H1 (cell line): ENCODE results near the gene DYNLT2B. TPM values are rescaled to one million over a fixed set of nuclear protein-coding genes. Genes with fewer than 3 reads are reported as not detected.

Experiments used
- CHD2 ChIP-seq: IDR thresholded peaks from 2 replicates; pipeline ENCODE4 v1.6.1; 2012; ENCODE audit warnings: low read length, improper control_type of control experiment
- CHD7 ChIP-seq: fragments of 300-600 bp; sonication (generic); IDR thresholded peaks from 2 replicates; pipeline ENCODE4 v1.7.1; 2012; ENCODE audit warnings: low read length, moderate library complexity, mild to moderate bottlenecking, inconsistent platforms; ENCODE audit not compliant: insufficient replicate concordance
- EGR1 ChIP-seq: IDR thresholded peaks from 2 replicates; pipeline ENCODE4 v1.6.1; 2011; ENCODE audit warnings: low read depth, low read length, borderline replicate concordance
- PHF8 ChIP-seq: fragments of 200-600 bp; sonication (generic); conservative IDR thresholded peaks from 2 replicates; pipeline ENCODE4 v1.7.1; 2012; ENCODE audit warnings: low read depth, mild to moderate bottlenecking, inconsistent platforms, low read length, moderate library complexity
- POLR2A ChIP-seq, 2 experiments: IDR thresholded peaks; 1 replicate in 1 of 2; 2 replicates in 1 of 2; pipeline ENCODE4 v1.6.1; 2011; ENCODE audit warnings: low read depth in 2 of 2, low read length in 2 of 2, mild to moderate bottlenecking in 2 of 2; ENCODE audit errors: control extremely low read depth in 1 of 2
- USF2 ChIP-seq: IDR thresholded peaks from 2 replicates; pipeline ENCODE4 v1.6.1; 2011; ENCODE audit warnings: low read length, improper control_type of control experiment
- ZNF274 ChIP-seq: IDR thresholded peaks from 2 replicates; pipeline ENCODE4 v1.7.0; 2012; ENCODE audit warnings: low read length, borderline replicate concordance; ENCODE audit errors: extremely low read depth
- polyA plus RNA-seq, 7 experiments: library from polyadenylated mRNA; depleted of rRNA in 3 of 7; stranded (reverse) in 5 of 7; unstranded in 2 of 7; fragments of >200 nt in 5 of 7; fragments of 200-250 nt in 2 of 7; gene quantifications; 1 replicate in 5 of 7; 2 replicates in 1 of 7; 4 replicates in 1 of 7; pipeline versions ENCODE4 v1.2.1 to v1.2.3, GENCODE V29; 2011 to 2013; ENCODE audit warnings: missing spikeins in 2 of 7, mixed read lengths in 2 of 7
- total RNA-seq: library from RNA; stranded (reverse); fragmentation: NEBNext Ultra II Directional; extraction: Animal tissue kit (Norgen Biotek cat#: 25700); gene quantifications from 2 replicates; pipeline ENCODE4 v1.2.1, GENCODE V29; 2021

Gene DYNLT2B
- total and polyA plus RNA-seq, 2 of the 8 experiments (the other 6 are each of a cell fraction or from before 2014, with no cell fraction given) = 10.9 to 22.2 TPM

- TF ChIP-seq CHD7 (no peak), POLR2A (IDR thresholded peaks at IDR 0.05; ENCODE audit: control extremely low read depth in 1 of 2, low read depth in 2 of 2, low read length in 2 of 2) (peak in 1 of 2 experiments; percentile 12; a peak in 1 of 3 replicates), ZNF274 (no peak), PHF8 (peak; percentile 55; the same call in 1 of the 2 replicates), CHD2 (no peak), EGR1 (no peak), USF2 (no peak)
These were observed 29.9 kb downstream of the DYNLT2B start (continued) for GRCh38 chr3:196288141-196288460.
